ENCODE data around the gene ZBED3.

DNA sequence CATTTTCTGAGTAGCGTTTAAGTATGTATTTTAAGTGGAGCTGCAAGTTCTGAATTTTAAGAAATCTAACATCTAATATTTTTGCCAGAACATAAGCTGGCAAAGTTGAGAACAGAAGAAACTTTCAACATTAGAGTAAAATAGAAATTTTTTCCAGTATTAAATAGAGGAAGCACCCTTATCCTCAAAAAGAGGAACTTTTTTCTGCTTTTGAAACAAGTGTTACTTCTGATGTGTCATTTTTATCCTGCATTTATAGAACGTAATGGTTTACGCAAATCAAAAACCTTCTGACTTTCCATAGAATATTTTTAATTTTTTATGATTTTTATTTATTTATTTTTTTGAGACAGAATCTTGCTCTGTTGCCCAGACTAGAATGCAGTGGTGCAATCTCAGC lies 21.8 kb downstream of the ZBED3 start:
- TF ChIP-seq, protein P1, sequence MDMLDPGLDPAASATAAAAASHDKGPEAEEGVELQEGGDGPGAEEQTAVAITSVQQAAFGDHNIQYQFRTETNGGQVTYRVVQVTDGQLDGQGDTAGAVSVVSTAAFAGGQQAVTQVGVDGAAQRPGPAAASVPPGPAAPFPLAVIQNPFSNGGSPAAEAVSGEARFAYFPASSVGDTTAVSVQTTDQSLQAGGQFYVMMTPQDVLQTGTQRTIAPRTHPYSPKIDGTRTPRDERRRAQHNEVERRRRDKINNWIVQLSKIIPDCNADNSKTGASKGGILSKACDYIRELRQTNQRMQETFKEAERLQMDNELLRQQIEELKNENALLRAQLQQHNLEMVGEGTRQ (CRISPR knock-in tag; IDR thresholded peaks at IDR 0.05): no peak
- TF ChIP-seq, protein P2, sequence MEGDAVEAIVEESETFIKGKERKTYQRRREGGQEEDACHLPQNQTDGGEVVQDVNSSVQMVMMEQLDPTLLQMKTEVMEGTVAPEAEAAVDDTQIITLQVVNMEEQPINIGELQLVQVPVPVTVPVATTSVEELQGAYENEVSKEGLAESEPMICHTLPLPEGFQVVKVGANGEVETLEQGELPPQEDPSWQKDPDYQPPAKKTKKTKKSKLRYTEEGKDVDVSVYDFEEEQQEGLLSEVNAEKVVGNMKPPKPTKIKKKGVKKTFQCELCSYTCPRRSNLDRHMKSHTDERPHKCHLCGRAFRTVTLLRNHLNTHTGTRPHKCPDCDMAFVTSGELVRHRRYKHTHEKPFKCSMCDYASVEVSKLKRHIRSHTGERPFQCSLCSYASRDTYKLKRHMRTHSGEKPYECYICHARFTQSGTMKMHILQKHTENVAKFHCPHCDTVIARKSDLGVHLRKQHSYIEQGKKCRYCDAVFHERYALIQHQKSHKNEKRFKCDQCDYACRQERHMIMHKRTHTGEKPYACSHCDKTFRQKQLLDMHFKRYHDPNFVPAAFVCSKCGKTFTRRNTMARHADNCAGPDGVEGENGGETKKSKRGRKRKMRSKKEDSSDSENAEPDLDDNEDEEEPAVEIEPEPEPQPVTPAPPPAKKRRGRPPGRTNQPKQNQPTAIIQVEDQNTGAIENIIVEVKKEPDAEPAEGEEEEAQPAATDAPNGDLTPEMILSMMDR (IDR thresholded peaks at IDR 0.05): no peak
- TF ChIP-seq RELA (CRISPR knock-in tag; IDR thresholded peaks at IDR 0.05; ENCODE audit: borderline replicate concordance): no peak
- TF ChIP-seq, protein P3, sequence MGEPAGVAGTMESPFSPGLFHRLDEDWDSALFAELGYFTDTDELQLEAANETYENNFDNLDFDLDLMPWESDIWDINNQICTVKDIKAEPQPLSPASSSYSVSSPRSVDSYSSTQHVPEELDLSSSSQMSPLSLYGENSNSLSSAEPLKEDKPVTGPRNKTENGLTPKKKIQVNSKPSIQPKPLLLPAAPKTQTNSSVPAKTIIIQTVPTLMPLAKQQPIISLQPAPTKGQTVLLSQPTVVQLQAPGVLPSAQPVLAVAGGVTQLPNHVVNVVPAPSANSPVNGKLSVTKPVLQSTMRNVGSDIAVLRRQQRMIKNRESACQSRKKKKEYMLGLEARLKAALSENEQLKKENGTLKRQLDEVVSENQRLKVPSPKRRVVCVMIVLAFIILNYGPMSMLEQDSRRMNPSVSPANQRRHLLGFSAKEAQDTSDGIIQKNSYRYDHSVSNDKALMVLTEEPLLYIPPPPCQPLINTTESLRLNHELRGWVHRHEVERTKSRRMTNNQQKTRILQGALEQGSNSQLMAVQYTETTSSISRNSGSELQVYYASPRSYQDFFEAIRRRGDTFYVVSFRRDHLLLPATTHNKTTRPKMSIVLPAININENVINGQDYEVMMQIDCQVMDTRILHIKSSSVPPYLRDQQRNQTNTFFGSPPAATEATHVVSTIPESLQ (CRISPR knock-in tag; IDR thresholded peaks at IDR 0.05): no peak
- TF ChIP-seq, protein P4, sequence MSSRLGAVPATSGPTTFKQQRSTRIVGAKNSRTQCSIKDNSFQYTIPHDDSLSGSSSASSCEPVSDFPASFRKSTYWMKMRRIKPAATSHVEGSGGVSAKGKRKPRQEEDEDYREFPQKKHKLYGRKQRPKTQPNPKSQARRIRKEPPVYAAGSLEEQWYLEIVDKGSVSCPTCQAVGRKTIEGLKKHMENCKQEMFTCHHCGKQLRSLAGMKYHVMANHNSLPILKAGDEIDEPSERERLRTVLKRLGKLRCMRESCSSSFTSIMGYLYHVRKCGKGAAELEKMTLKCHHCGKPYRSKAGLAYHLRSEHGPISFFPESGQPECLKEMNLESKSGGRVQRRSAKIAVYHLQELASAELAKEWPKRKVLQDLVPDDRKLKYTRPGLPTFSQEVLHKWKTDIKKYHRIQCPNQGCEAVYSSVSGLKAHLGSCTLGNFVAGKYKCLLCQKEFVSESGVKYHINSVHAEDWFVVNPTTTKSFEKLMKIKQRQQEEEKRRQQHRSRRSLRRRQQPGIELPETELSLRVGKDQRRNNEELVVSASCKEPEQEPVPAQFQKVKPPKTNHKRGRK (CRISPR knock-in tag; IDR thresholded peaks at IDR 0.05; ENCODE audit: borderline replicate concordance): no peak
- TF ChIP-seq JUN (CRISPR knock-in tag; IDR thresholded peaks at IDR 0.05): no peak
- no peak for TF ChIP-seq IRF2 (CRISPR knock-in tag; IDR thresholded peaks at IDR 0.05; ENCODE audit: borderline replicate concordance, low read depth)
- no peak for TF ChIP-seq ZNF263 (CRISPR knock-in tag; IDR thresholded peaks at IDR 0.05; ENCODE audit: low read depth)
